Spleen (tissue), 7 donors: ENCODE results near the gene CRIP1.

Experiments
- CTCF ChIP-seq, 11 experiments: fragments of 200-600 bp in 7 of 11; fragments of 450-650 bp in 4 of 11; sonication (generic) in 4 of 11; IDR thresholded peaks in 8 of 11; conservative IDR thresholded peaks in 3 of 11; 1 replicate in 7 of 11; 2 replicates in 4 of 11; pipeline versions ENCODE4 v1.4.0 to v1.8.0; 2016 to 2021; ENCODE audit warnings: antibody characterized with exemption in 11 of 11, inconsistent platforms in 4 of 11, mild to moderate bottlenecking in 1 of 11
- POLR2A ChIP-seq, 3 donors: fragments of 450-650 bp; IDR thresholded peaks; one replicate each; pipeline ENCODE4 v1.5.1; 2017; ENCODE audit warnings: antibody characterized with exemption in 3 of 3, mild to moderate bottlenecking in 1 of 3
- donor health status: DM: no; HTN: no; CAD: no; lungs with moderate emphysema.
- donor health status: DM: no; HTN: no; CAD: no.
- donor health status: DM: no; HTN: no; CAD: no.

- TF ChIP-seq CTCF (IDR thresholded peaks at IDR 0.05 in 8 of 11, conservative IDR thresholded peaks at IDR 0.05 in 3 of 11) = no peak
- no peak for TF ChIP-seq POLR2A (IDR thresholded peaks at IDR 0.05)
Measured at GRCh38 chr14:105526776-105527380, 40.2 kb downstream of the CRIP1 start.
